Tibial artery (tissue), 4 donors: ENCODE data around the gene FGGY.

Experiments used
- DNase-seq, 2 donors: peaks; one replicate each; pipeline ENCODE4 v3.0.0-alpha.2; 2019
- H3K27ac ChIP-seq, 2 donors: fragments of 200-600 bp; sonication (generic) in 1 of 2; 1 replicate in 1 of 2; 2 replicates in 1 of 2; pipeline ENCODE4 v1.5.1; 2018 to 2019; ENCODE audit warnings: mild to moderate bottlenecking in 1 of 2
- H3K27me3 ChIP-seq, 2 donors: fragments of 200-600 bp; sonication (generic) in 1 of 2; one replicate each; pipeline versions ENCODE4 v1.5.1 to v1.6.0; 2016 to 2019
- H3K36me3 ChIP-seq, 3 donors: fragments of 200-600 bp; sonication (generic) in 2 of 3; one replicate each; pipeline ENCODE4 v1.5.1; 2016 to 2019; ENCODE audit warnings: mild to moderate bottlenecking in 2 of 3
- H3K4me1 ChIP-seq, 4 donors: fragments of 200-600 bp; sonication (generic) in 2 of 4; 1 replicate in 3 of 4; 2 replicates in 1 of 4; pipeline ENCODE4 v1.5.1; 2016 to 2019
- H3K4me3 ChIP-seq, 2 donors: fragments of 200-600 bp; sonication (generic) in 1 of 2; 1 replicate in 1 of 2; 2 replicates in 1 of 2; pipeline ENCODE4 v1.5.1; 2018 to 2019; ENCODE audit warnings: mild to moderate bottlenecking in 2 of 2
- H3K9me3 ChIP-seq, 3 donors: fragments of 200-600 bp; sonication (generic) in 1 of 3; one replicate each; pipeline ENCODE4 v1.5.1; 2016 to 2019
- CTCF ChIP-seq, 2 experiments: fragments of 200-600 bp in 1 of 2; fragments of 450-650 bp in 1 of 2; IDR thresholded peaks; one replicate each; pipeline ENCODE4 v1.5.1; 2017 to 2019; ENCODE audit warnings: antibody characterized with exemption in 2 of 2, mild to moderate bottlenecking in 1 of 2, moderate library complexity in 1 of 2
- intact Hi-C: fragments of 100-400 bp; cut with DNase I; formaldehyde crosslinking; loops from one replicate; pipeline ENCODE4 v1.15.0; 2023; ENCODE audit warnings: low total_unique reads

The FGGY gene

GRCh38 chr1:59354709-59355337 is 57.9 kb downstream of the FGGY start:
- Histone ChIP-seq H3K36me3 (no peaks in the 10 kb centered on the region), H3K4me1 (peaks cover 0 to 16% (median 7%) of the 10 kb centered on the region in 4 donors), H3K27ac (no peak overlapping the region), H3K4me3 (no peak overlapping the region), H3K27me3 (no peaks in the 10 kb centered on the region), H3K9me3 (no peaks in the 10 kb centered on the region)
- no peak for DNase-seq
- intact Hi-C loops = no loop called here
- TF ChIP-seq CTCF (IDR thresholded peaks at IDR 0.05) = no peak

- intact Hi-C loops = no loop called here
These were observed 58.5 kb downstream of the FGGY start for GRCh38 chr1:59355361-59355760.

GRCh38 chr1:59356627-59357026 is 59.7 kb downstream of the FGGY start:
- H3K4me1 ChIP-seq = peaks cover 0 to 20% (median 11%) of the 10 kb centered on the region in 4 donors
- no peak overlapping the region for H3K4me3 ChIP-seq
- intact Hi-C loops = no loop called here
- no peak for TF ChIP-seq CTCF (IDR thresholded peaks at IDR 0.05)
- no peaks in the 10 kb centered on the region for H3K27me3 ChIP-seq
- no peak overlapping the region for H3K27ac ChIP-seq
- no peak for DNase-seq
- no peaks in the 10 kb centered on the region for H3K36me3 ChIP-seq
- H3K9me3 ChIP-seq = no peaks in the 10 kb centered on the region

More at GRCh38 chr1:59355361-59355760, 58.5 kb downstream of the FGGY start:
- Histone ChIP-seq H3K4me3 (no peak overlapping the region), H3K9me3 (no peaks in the 10 kb centered on the region), H3K27ac (no peak overlapping the region), H3K4me1 (peaks cover 0 to 20% (median 9%) of the 10 kb centered on the region in 4 donors), H3K36me3 (no peaks in the 10 kb centered on the region), H3K27me3 (no peaks in the 10 kb centered on the region)
- DNase-seq = no peak
- no peak for TF ChIP-seq CTCF (IDR thresholded peaks at IDR 0.05)

GRCh38 chr1:59357645-59358320 is 60.9 kb downstream of the FGGY start:
- Histone ChIP-seq H3K4me3 (no peak overlapping the region), H3K9me3 (no peaks in the 10 kb centered on the region), H3K27ac (no peak overlapping the region), H3K4me1 (peaks cover 0 to 20% (median 11%) of the 10 kb centered on the region in 4 donors), H3K27me3 (no peaks in the 10 kb centered on the region), H3K36me3 (no peaks in the 10 kb centered on the region)
- intact Hi-C loops = no loop called here
- no peak for DNase-seq
- no peak for TF ChIP-seq CTCF (IDR thresholded peaks at IDR 0.05)

GRCh38 chr1:59359325-59359724 is 62.4 kb downstream of the FGGY start:
- DNase-seq = no peak
- Histone ChIP-seq H3K9me3 (no peaks in the 10 kb centered on the region), H3K27me3 (no peaks in the 10 kb centered on the region), H3K27ac (no peak overlapping the region), H3K4me1 (peaks cover 0 to 20% (median 11%) of the 10 kb centered on the region in 4 donors), H3K36me3 (no peaks in the 10 kb centered on the region), H3K4me3 (no peak overlapping the region)
- intact Hi-C loops = no loop called here
- TF ChIP-seq CTCF (IDR thresholded peaks at IDR 0.05) = no peak
